Natural killer cell (primary cell): Measurements from ENCODE around the gene RORB. TPM values are rescaled to one million over a fixed set of nuclear protein-coding genes. Genes with fewer than 3 reads are reported as not detected.

ENCODE experiments used
- ATAC-seq, 3 donors: fragments of 150-1000 bp in 2 of 3; fragments of 200-7000 bp in 1 of 3; cut with Tn5 transposase; 1 replicate in 1 of 3; 2 replicates in 2 of 3; pipeline ENCODE4 v1.10.0; 2021; ENCODE audit warnings: mild to moderate bottlenecking in 2 of 3, moderate library complexity in 2 of 3
- DNase-seq, 2 donors: peaks; one replicate each; pipeline versions ENCODE4 v3.0.0 to v3.0.0-alpha.2; 2013 to 2021; ENCODE audit warnings: mixed read lengths in 1 of 2
- H3K27ac ChIP-seq: one replicate; pipeline ENCODE4 v1.5.1; 2013; ENCODE audit warnings: mild to moderate bottlenecking, low read length
- H3K27me3 ChIP-seq: one replicate; pipeline ENCODE4 v1.6.1; 2013; ENCODE audit warnings: low read length; ENCODE audit not compliant: control insufficient read depth, insufficient read depth
- H3K36me3 ChIP-seq: one replicate; pipeline ENCODE4 v1.6.1; 2013; ENCODE audit warnings: low read length; ENCODE audit not compliant: control insufficient read depth, insufficient read depth
- H3K4me1 ChIP-seq: one replicate; pipeline ENCODE4 v1.6.1; 2013; ENCODE audit warnings: low read length; ENCODE audit not compliant: control insufficient read depth, insufficient read depth
- H3K4me3 ChIP-seq: one replicate; pipeline ENCODE4 v1.5.1; 2013; ENCODE audit warnings: low read length
- H3K9me3 ChIP-seq: one replicate; pipeline ENCODE4 v1.6.1; 2013; ENCODE audit warnings: low read length; ENCODE audit not compliant: control insufficient read depth, insufficient read depth
- H3K27ac Mint-ChIP-seq, 2 donors: one replicate each; pipeline ENCODE4 v1.8.0; 2022; ENCODE audit warnings: mild to moderate bottlenecking in 2 of 2, mixed read lengths in 2 of 2, moderate library complexity in 1 of 2
- H3K27me3 Mint-ChIP-seq, 2 donors: one replicate each; pipeline ENCODE4 v1.8.0; 2022; ENCODE audit warnings: low read depth in 2 of 2, mixed read lengths in 2 of 2
- H3K36me3 Mint-ChIP-seq: one replicate; pipeline ENCODE4 v1.8.0; 2022; ENCODE audit warnings: mixed read lengths
- H3K4me1 Mint-ChIP-seq, 2 donors: one replicate each; pipeline ENCODE4 v1.8.0; 2022; ENCODE audit warnings: mixed read lengths in 2 of 2
- H3K4me3 Mint-ChIP-seq: one replicate; pipeline ENCODE4 v1.8.0; 2022; ENCODE audit warnings: mild to moderate bottlenecking, moderate library complexity, mixed read lengths
- H3K9me3 Mint-ChIP-seq, 2 donors: one replicate each; pipeline ENCODE4 v1.8.0; 2022; ENCODE audit warnings: mixed read lengths in 2 of 2
- CTCF ChIP-seq: fragments of 200-600 bp; IDR thresholded peaks from one replicate; pipeline ENCODE4 v1.8.0; 2022; ENCODE audit warnings: antibody characterized with exemption
- WGBS: methylation state at CpG from one replicate; pipeline ENCODE4 v1.1.7; 2013; ENCODE audit warnings: missing lambda C conversion rate; ENCODE audit not compliant: insufficient coverage; 5-methylcytosine and 5-hydroxymethylcytosine counted together
- intact Hi-C: fragments of 100-400 bp; cut with micrococcal nuclease; formaldehyde crosslinking; loops from one replicate; pipeline ENCODE4 v1.14.2; 2022
- total RNA-seq, 4 donors: library from RNA; stranded (reverse); fragments of 120-200 nt in 1 of 4; gene quantifications; one replicate each; pipeline versions ENCODE4 v1.2.3 to v1.2.4, GENCODE V29; 2013 to 2022

RORB gene
- under 1 TPM; 0.38 to 0.73 (median 0.41) TPM for total RNA-seq
- 0.38 TPM for total RNA-seq (2013)

DNA sequence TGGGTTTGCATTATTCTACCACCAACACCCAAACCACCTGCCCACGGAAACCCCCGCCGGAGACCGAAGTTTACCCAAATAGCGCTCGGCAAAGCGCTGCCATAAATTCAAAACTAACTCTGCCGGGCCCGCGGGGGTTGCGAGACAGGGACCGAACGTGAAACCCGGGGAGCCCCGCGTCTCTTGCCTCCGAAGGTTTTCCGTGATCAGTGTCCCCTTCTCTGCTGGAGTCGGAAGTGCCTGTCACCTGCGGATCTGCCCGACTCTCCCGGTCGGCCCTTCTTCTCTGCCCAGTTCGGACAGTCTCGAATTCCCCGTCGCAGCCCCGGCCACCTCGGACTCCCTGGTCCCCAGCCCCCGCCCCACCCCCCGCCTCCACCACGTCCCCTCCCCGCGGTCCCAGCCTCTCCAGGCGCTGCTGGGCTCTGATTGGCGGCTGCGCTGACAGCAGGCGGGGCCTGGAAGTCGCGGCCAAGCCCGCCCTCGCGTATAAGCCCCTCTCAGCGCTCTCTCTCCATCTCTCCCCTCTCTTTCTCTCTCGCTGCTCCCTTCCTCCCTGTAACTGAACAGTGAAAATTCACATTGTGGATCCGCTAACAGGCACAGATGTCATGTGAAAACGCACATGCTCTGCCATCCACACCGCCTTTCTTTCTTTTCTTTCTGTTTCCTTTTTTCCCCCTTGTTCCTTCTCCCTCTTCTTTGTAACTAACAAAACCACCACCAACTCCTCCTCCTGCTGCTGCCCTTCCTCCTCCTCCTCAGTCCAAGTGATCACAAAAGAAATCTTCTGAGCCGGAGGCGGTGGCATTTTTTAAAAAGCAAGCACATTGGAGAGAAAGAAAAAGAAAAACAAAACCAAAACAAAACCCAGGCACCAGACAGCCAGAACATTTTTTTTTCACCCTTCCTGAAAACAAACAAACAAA lies at the start of gene RORB:
Gene RORB, plus strand, starts transcription at position 517 of the 929 bp plus-strand sequence. CDS start 642 bp downstream, outside the sequence.
- intact Hi-C loops, result no loop called here
- ATAC-seq (peak; percentile 79 to 86 (median 80)), DNase-seq (peak; percentile 63 to 73)
- H3K36me3 ChIP-seq, result no peaks in the 10 kb centered on the region
- no peak within 1 kb of the TSS for H3K27ac ChIP-seq
- H3K4me3 ChIP-seq, result peak within 1 kb of the TSS; percentile 87
- no peak for TF ChIP-seq CTCF
- Mint-ChIP-seq H3K4me3 (peak within 1 kb of the TSS; percentile 98), H3K27me3 (peaks cover 31 to 42% of the 10 kb centered on the region in 2 donors), H3K4me1 (peaks cover 25 to 48% of the 10 kb centered on the region in 2 donors), H3K9me3 (no peaks in the 10 kb centered on the region), H3K27ac (peak within 1 kb of the TSS; percentile 61 to 92), H3K36me3 (no peaks in the 10 kb centered on the region)
- peaks cover 30% of the 10 kb centered on the region for H3K27me3 ChIP-seq
- peaks cover 30% of the 10 kb centered on the region for H3K4me1 ChIP-seq
- WGBS, result under 1% methylated on average over 48 of the region's 50 CpGs
- no peaks in the 10 kb centered on the region for H3K9me3 ChIP-seq

- Mint-ChIP-seq H3K4me3 (no peak overlapping the region), H3K9me3 (peaks cover 0 to 4% of the 10 kb centered on the region in 2 donors), H3K36me3 (no peaks in the 10 kb centered on the region), H3K27me3 (no peaks in the 10 kb centered on the region), H3K4me1 (no peaks in the 10 kb centered on the region), H3K27ac (no peak overlapping the region)
- no peaks in the 10 kb centered on the region for H3K36me3 ChIP-seq
- WGBS, result 74% methylated on average over 2 of the region's 2 CpGs
- ATAC-seq (no peak), DNase-seq (no peak)
- H3K4me3 ChIP-seq, result no peak overlapping the region
- H3K27ac ChIP-seq, result no peak overlapping the region
- no peak for TF ChIP-seq CTCF
- H3K9me3 ChIP-seq, result no peaks in the 10 kb centered on the region
- H3K4me1 ChIP-seq, result no peaks in the 10 kb centered on the region
- no peaks in the 10 kb centered on the region for H3K27me3 ChIP-seq
- intact Hi-C loops, result no loop called here
These were observed 49.5 kb upstream of the RORB start for GRCh38 chr9:74447451-74448193.

DNA sequence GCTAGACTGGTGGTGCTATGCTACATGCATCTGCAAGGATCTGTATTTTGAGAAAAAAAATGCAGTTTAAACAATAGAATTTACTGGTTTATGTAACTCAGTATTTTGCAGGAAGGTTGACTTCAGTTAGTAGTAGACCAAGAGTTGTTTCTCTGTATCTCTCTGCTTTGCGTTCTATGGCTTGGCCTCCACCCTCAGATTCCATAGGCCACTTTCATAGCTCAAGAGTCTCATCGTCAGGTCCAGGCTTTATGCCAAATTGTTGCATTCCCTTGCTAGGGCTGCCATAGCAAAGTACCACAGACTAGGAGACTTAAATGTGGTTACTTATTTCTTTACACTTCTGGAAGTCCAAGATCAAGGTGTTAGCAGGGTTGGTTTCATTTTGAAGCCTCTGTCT lies 48.1 kb upstream of the RORB start:
- Histone ChIP-seq H3K27me3 (no peaks in the 10 kb centered on the region), H3K4me1 (no peaks in the 10 kb centered on the region), H3K4me3 (no peak overlapping the region), H3K9me3 (no peaks in the 10 kb centered on the region), H3K36me3 (no peaks in the 10 kb centered on the region), H3K27ac (no peak overlapping the region)
- ATAC-seq (no peak), DNase-seq (no peak)
- Mint-ChIP-seq H3K4me3 (no peak overlapping the region), H3K27ac (no peak overlapping the region), H3K4me1 (no peaks in the 10 kb centered on the region), H3K9me3 (peaks cover 0 to 4% of the 10 kb centered on the region in 2 donors), H3K27me3 (no peaks in the 10 kb centered on the region), H3K36me3 (no peaks in the 10 kb centered on the region)
- no peak for TF ChIP-seq CTCF
- WGBS, result 96% methylated on average over 2 of the region's 2 CpGs
- intact Hi-C loops, result no loop called here
